NCI-H82 (cell line): ENCODE data around the gene SPINT2.

Source experiments
- DNase-seq: peaks from one replicate; lab custom pipeline; 2025; lab: John Stamatoyannopoulos, UW

The SPINT2 gene

GRCh38 chr19:38294090-38294489, 29.7 kb downstream of the SPINT2 start:
- DNase-seq: no peak

- no peak for DNase-seq
Measured at GRCh38 chr19:38298821-38299680, 34.7 kb downstream of the SPINT2 start.

- DNase-seq: no peak
Measured at GRCh38 chr19:38303517-38304351, 39.4 kb downstream of the SPINT2 start, which contains the start of gene C19orf33. Gene C19orf33 (plus strand): TSS chr19:38304251. CDS start chr19:38304262, 11 bp downstream.

- DNase-seq: no peak
Measured at GRCh38 chr19:38304352-38304865, 40.0 kb downstream of the SPINT2 start.

- peak; percentile 80 for DNase-seq
Measured at GRCh38 chr19:38304866-38305429, 40.6 kb downstream of the SPINT2 start.

GRCh38 chr19:38306236-38306635, 41.9 kb downstream of the SPINT2 start:
- DNase-seq: no peak

GRCh38 chr19:38307076-38307475, 42.7 kb downstream of the SPINT2 start:
- no peak for DNase-seq

- DNase-seq: no peak
Measured at GRCh38 chr19:38307597-38307996, 43.2 kb downstream of the SPINT2 start.

- no peak for DNase-seq
Measured at GRCh38 chr19:38308006-38308766, 43.8 kb downstream of the SPINT2 start.

- no peak for DNase-seq
Measured at GRCh38 chr19:38308926-38309614, 44.7 kb downstream of the SPINT2 start.

GRCh38 chr19:38309615-38310278, 45.4 kb downstream of the SPINT2 start:
- no peak for DNase-seq

GRCh38 chr19:38310279-38310670, 45.9 kb downstream of the SPINT2 start:
- no peak for DNase-seq

GRCh38 chr19:38310986-38311385, 46.6 kb downstream of the SPINT2 start:
- DNase-seq: no peak

GRCh38 chr19:38315657-38316476, 51.5 kb downstream of the SPINT2 start, which contains the start of gene YIF1B:
Gene YIF1B (minus strand): TSS chr19:38315947. CDS start chr19:38315917, 30 bp downstream.
- DNase-seq: peak; percentile 99

- DNase-seq: no peak
Measured at GRCh38 chr19:38316477-38317067, 52.2 kb downstream of the SPINT2 start.

GRCh38 chr19:38317104-38317612, 52.8 kb downstream of the SPINT2 start:
- DNase-seq: no peak

- no peak for DNase-seq
Measured at GRCh38 chr19:38318660-38319059, 54.3 kb downstream of the SPINT2 start.

GRCh38 chr19:38319421-38320258, 55.3 kb downstream of the SPINT2 start, which contains the start of gene KCNK6:
Gene KCNK6 (plus strand): TSS chr19:38319845. CDS start chr19:38319951, 106 bp downstream.
- peak; percentile 29 for DNase-seq
